ENCODE results near the gene KRIT1. TPM values are rescaled to one million over a fixed set of nuclear protein-coding genes. Genes with fewer than 3 reads are reported as not detected.
A peak's percentile ranks its signal among the peaks of the same experiment; 100 is the strongest.
"Not testable (repeated sequence)": the region's sequence is repeated elsewhere in the genome, so short reads cannot be mapped to it uniquely, and the experiment has no call there.

The KRIT1 gene
- 52.3 TPM for total RNA-seq

- peak; percentile 84 for DNase-seq (ENCODE audit: low spot score)
Observed at GRCh38 chr7:92245487-92246359, at the start of gene KRIT1, which contains the start of gene ANKIB1. TSS of gene KRIT1 (minus strand) at chr7:92245914. CDS start at chr7:92242135, 3,779 bp downstream. TSS of gene ANKIB1 (plus strand) at chr7:92245974. CDS start at chr7:92294979, 49,005 bp downstream.

- no peak for DNase-seq (ENCODE audit: low spot score)
Observed at GRCh38 chr7:92295391-92295790, 49.7 kb upstream of the KRIT1 start.

GRCh38 chr7:92293896-92294590, 48.3 kb upstream of the KRIT1 start:
- DNase-seq (ENCODE audit: low spot score): no peak

- DNase-seq (ENCODE audit: low spot score): no peak
Observed at GRCh38 chr7:92292981-92293380, 47.3 kb upstream of the KRIT1 start.

- DNase-seq (ENCODE audit: low spot score): no peak
Observed at GRCh38 chr7:92289321-92289720, 43.6 kb upstream of the KRIT1 start.

GRCh38 chr7:92282930-92283329, 37.2 kb upstream of the KRIT1 start:
- DNase-seq (ENCODE audit: low spot score): no peak

GRCh38 chr7:92282221-92282814, 36.6 kb upstream of the KRIT1 start:
- no peak for DNase-seq (ENCODE audit: low spot score)

- DNase-seq (ENCODE audit: low spot score): no peak
Observed at GRCh38 chr7:92281031-92281430, 35.3 kb upstream of the KRIT1 start.

GRCh38 chr7:92279396-92280031, 33.8 kb upstream of the KRIT1 start:
- no peak for DNase-seq (ENCODE audit: low spot score)

- DNase-seq (ENCODE audit: low spot score): no peak
Observed at GRCh38 chr7:92276460-92276864, 30.7 kb upstream of the KRIT1 start.

GRCh38 chr7:92275327-92275726, 29.6 kb upstream of the KRIT1 start:
- DNase-seq (ENCODE audit: low spot score): no peak

- no peak for DNase-seq (ENCODE audit: low spot score)
Observed at GRCh38 chr7:92268921-92269320, 23.2 kb upstream of the KRIT1 start.

- DNase-seq (ENCODE audit: low spot score): no peak
Observed at GRCh38 chr7:92266415-92267241, 20.9 kb upstream of the KRIT1 start.

GRCh38 chr7:92260248-92260781, 14.6 kb upstream of the KRIT1 start:
- DNase-seq (ENCODE audit: low spot score): no peak

GRCh38 chr7:92259610-92260247, 14.0 kb upstream of the KRIT1 start:
- DNase-seq (ENCODE audit: low spot score): no peak

GRCh38 chr7:92259062-92259461, 13.3 kb upstream of the KRIT1 start:
- DNase-seq (ENCODE audit: low spot score): no peak

- no peak for DNase-seq (ENCODE audit: low spot score)
Observed at GRCh38 chr7:92255308-92255707, 9.6 kb upstream of the KRIT1 start.

- DNase-seq (ENCODE audit: low spot score): not testable (repeated sequence)
Observed at GRCh38 chr7:92254800-92255199, 9.1 kb upstream of the KRIT1 start.

GRCh38 chr7:92253251-92253650, 7.5 kb upstream of the KRIT1 start:
- no peak for DNase-seq (ENCODE audit: low spot score)

GRCh38 chr7:92251181-92251580, 5.5 kb upstream of the KRIT1 start:
- no peak for DNase-seq (ENCODE audit: low spot score)

All from mucosa of gallbladder (tissue), 1 donor.